Measurements from ENCODE around the gene SCN5A. TPM values are rescaled to one million over a fixed set of nuclear protein-coding genes. Genes with fewer than 3 reads are reported as not detected.

The SCN5A gene
- total and polyA plus RNA-seq, 5 donors from 2014 or later: not detected

GRCh38 chr3:38555926-38556325 is 93.6 kb downstream of the SCN5A start:
- no peaks in the 10 kb centered on the region for H3K36me3 ChIP-seq (ENCODE audit: control insufficient read depth, insufficient read depth, low read length)
- DNase-seq (no peak), ATAC-seq (ENCODE audit: low read depth in 2 of 2) (no peak)
- peaks cover 3% of the 10 kb centered on the region for H3K27me3 ChIP-seq (ENCODE audit: control insufficient read depth, insufficient read depth, low read length)
- Mint-ChIP-seq H3K4me1 (no peaks in the 10 kb centered on the region), H3K36me3 (no peaks in the 10 kb centered on the region), H3K27ac (no peak overlapping the region), H3K27me3 (peaks cover 10% of the 10 kb centered on the region), H3K4me3 (no peak overlapping the region), H3K9me3 (peaks cover 0 to 2% (median 0%) of the 10 kb centered on the region in 7 donors)
- no peak overlapping the region for H3K4me3 ChIP-seq (ENCODE audit: low read depth, low read length)
- H3K27ac ChIP-seq (ENCODE audit: insufficient read depth, low read length, poor library complexity, severe bottlenecking): no peak overlapping the region
- H3K9me3 ChIP-seq (ENCODE audit: control insufficient read depth in 2 of 2, low read length in 2 of 2): no peaks in the 10 kb centered on the region
- H3K4me1 ChIP-seq (ENCODE audit: control insufficient read depth, insufficient read depth, low read length, poor library complexity, severe bottlenecking): no peaks in the 10 kb centered on the region

- no peaks in the 10 kb centered on the region for H3K4me1 ChIP-seq (ENCODE audit: control insufficient read depth, insufficient read depth, low read length, poor library complexity, severe bottlenecking)
- no peak overlapping the region for H3K4me3 ChIP-seq (ENCODE audit: low read depth, low read length)
- no peak overlapping the region for H3K27ac ChIP-seq (ENCODE audit: insufficient read depth, low read length, poor library complexity, severe bottlenecking)
- Mint-ChIP-seq H3K36me3 (no peaks in the 10 kb centered on the region), H3K27ac (no peak overlapping the region), H3K4me3 (no peak overlapping the region), H3K27me3 (peaks cover 10% of the 10 kb centered on the region), H3K9me3 (peaks cover 0 to 2% (median 0%) of the 10 kb centered on the region in 7 donors), H3K4me1 (no peaks in the 10 kb centered on the region)
- peaks cover 3% of the 10 kb centered on the region for H3K27me3 ChIP-seq (ENCODE audit: control insufficient read depth, insufficient read depth, low read length)
- no peak for ATAC-seq (ENCODE audit: low read depth in 2 of 2)
- H3K9me3 ChIP-seq (ENCODE audit: control insufficient read depth in 2 of 2, low read length in 2 of 2): no peaks in the 10 kb centered on the region
- DNase-seq: no peak
- no peaks in the 10 kb centered on the region for H3K36me3 ChIP-seq (ENCODE audit: control insufficient read depth, insufficient read depth, low read length)
These were observed 94.2 kb downstream of the SCN5A start for GRCh38 chr3:38555149-38555840.

- Mint-ChIP-seq H3K36me3 (no peaks in the 10 kb centered on the region), H3K4me1 (no peaks in the 10 kb centered on the region), H3K27me3 (peaks cover 14% of the 10 kb centered on the region), H3K4me3 (no peak overlapping the region), H3K9me3 (peaks cover 0 to 2% (median 0%) of the 10 kb centered on the region in 7 donors), H3K27ac (no peak overlapping the region)
- Histone ChIP-seq H3K27ac (ENCODE audit: insufficient read depth, low read length, poor library complexity, severe bottlenecking) (no peak overlapping the region), H3K4me3 (ENCODE audit: low read depth, low read length) (no peak overlapping the region), H3K9me3 (ENCODE audit: control insufficient read depth in 2 of 2, low read length in 2 of 2) (no peaks in the 10 kb centered on the region), H3K36me3 (ENCODE audit: control insufficient read depth, insufficient read depth, low read length) (no peaks in the 10 kb centered on the region), H3K27me3 (ENCODE audit: control insufficient read depth, insufficient read depth, low read length) (peaks cover 3% of the 10 kb centered on the region), H3K4me1 (ENCODE audit: control insufficient read depth, insufficient read depth, low read length, poor library complexity, severe bottlenecking) (no peaks in the 10 kb centered on the region)
- no peak for DNase-seq
- no peak for ATAC-seq (ENCODE audit: low read depth in 2 of 2)
These were observed 95.2 kb downstream of the SCN5A start for GRCh38 chr3:38554127-38554827.

GRCh38 chr3:38553071-38553470 is 96.4 kb downstream of the SCN5A start:
- Histone ChIP-seq H3K36me3 (ENCODE audit: control insufficient read depth, insufficient read depth, low read length) (no peaks in the 10 kb centered on the region), H3K4me3 (ENCODE audit: low read depth, low read length) (no peak overlapping the region), H3K27me3 (ENCODE audit: control insufficient read depth, insufficient read depth, low read length) (peaks cover 3% of the 10 kb centered on the region), H3K4me1 (ENCODE audit: control insufficient read depth, insufficient read depth, low read length, poor library complexity, severe bottlenecking) (no peaks in the 10 kb centered on the region), H3K9me3 (ENCODE audit: control insufficient read depth in 2 of 2, low read length in 2 of 2) (no peaks in the 10 kb centered on the region), H3K27ac (ENCODE audit: insufficient read depth, low read length, poor library complexity, severe bottlenecking) (no peak overlapping the region)
- Mint-ChIP-seq H3K9me3 (peaks cover 0 to 2% (median 0%) of the 10 kb centered on the region in 7 donors), H3K27ac (no peak overlapping the region), H3K27me3 (peaks cover 10% of the 10 kb centered on the region), H3K4me3 (no peak overlapping the region), H3K4me1 (no peaks in the 10 kb centered on the region), H3K36me3 (no peaks in the 10 kb centered on the region)
- no peak for DNase-seq
- ATAC-seq (ENCODE audit: low read depth in 2 of 2): no peak

GRCh38 chr3:38552364-38552763 is 97.1 kb downstream of the SCN5A start:
- H3K4me1 Mint-ChIP-seq: no peaks in the 10 kb centered on the region
- Histone ChIP-seq H3K36me3 (ENCODE audit: control insufficient read depth, insufficient read depth, low read length) (no peaks in the 10 kb centered on the region), H3K27me3 (ENCODE audit: control insufficient read depth, insufficient read depth, low read length) (peaks cover 1% of the 10 kb centered on the region), H3K4me1 (ENCODE audit: control insufficient read depth, insufficient read depth, low read length, poor library complexity, severe bottlenecking) (no peaks in the 10 kb centered on the region), H3K27ac (ENCODE audit: insufficient read depth, low read length, poor library complexity, severe bottlenecking) (no peak overlapping the region), H3K4me3 (ENCODE audit: low read depth, low read length) (no peak overlapping the region), H3K9me3 (ENCODE audit: control insufficient read depth in 2 of 2, low read length in 2 of 2) (no peaks in the 10 kb centered on the region)
- peaks cover 15% of the 10 kb centered on the region for H3K27me3 Mint-ChIP-seq
- peaks cover 0 to 2% (median 0%) of the 10 kb centered on the region in 7 donors for H3K9me3 Mint-ChIP-seq
- H3K27ac Mint-ChIP-seq: no peak overlapping the region
- H3K36me3 Mint-ChIP-seq: no peaks in the 10 kb centered on the region
- DNase-seq: no peak
- no peak for ATAC-seq (ENCODE audit: low read depth in 2 of 2)
- H3K4me3 Mint-ChIP-seq: no peak overlapping the region

GRCh38 chr3:38551026-38551832 is 98.3 kb downstream of the SCN5A start:
- DNase-seq: no peak
- Mint-ChIP-seq H3K27me3 (peaks cover 9% of the 10 kb centered on the region), H3K27ac (peak overlapping the region in 1 of 3 donors; percentile 33), H3K4me3 (no peak overlapping the region), H3K4me1 (no peaks in the 10 kb centered on the region), H3K36me3 (no peaks in the 10 kb centered on the region), H3K9me3 (peaks cover 0 to 2% (median 1%) of the 10 kb centered on the region in 7 donors)
- Histone ChIP-seq H3K27ac (ENCODE audit: insufficient read depth, low read length, poor library complexity, severe bottlenecking) (no peak overlapping the region), H3K27me3 (ENCODE audit: control insufficient read depth, insufficient read depth, low read length) (no peaks in the 10 kb centered on the region), H3K4me1 (ENCODE audit: control insufficient read depth, insufficient read depth, low read length, poor library complexity, severe bottlenecking) (no peaks in the 10 kb centered on the region), H3K4me3 (ENCODE audit: low read depth, low read length) (no peak overlapping the region), H3K36me3 (ENCODE audit: control insufficient read depth, insufficient read depth, low read length) (no peaks in the 10 kb centered on the region), H3K9me3 (ENCODE audit: control insufficient read depth in 2 of 2, low read length in 2 of 2) (no peaks in the 10 kb centered on the region)
- ATAC-seq (ENCODE audit: low read depth in 2 of 2): no peak

- no peaks in the 10 kb centered on the region for H3K4me1 Mint-ChIP-seq
- no peak overlapping the region for H3K4me3 Mint-ChIP-seq
- Histone ChIP-seq H3K27me3 (ENCODE audit: control insufficient read depth, insufficient read depth, low read length) (no peaks in the 10 kb centered on the region), H3K27ac (ENCODE audit: insufficient read depth, low read length, poor library complexity, severe bottlenecking) (no peak overlapping the region), H3K4me1 (ENCODE audit: control insufficient read depth, insufficient read depth, low read length, poor library complexity, severe bottlenecking) (no peaks in the 10 kb centered on the region), H3K4me3 (ENCODE audit: low read depth, low read length) (no peak overlapping the region), H3K9me3 (ENCODE audit: control insufficient read depth in 2 of 2, low read length in 2 of 2) (no peaks in the 10 kb centered on the region), H3K36me3 (ENCODE audit: control insufficient read depth, insufficient read depth, low read length) (no peaks in the 10 kb centered on the region)
- no peak overlapping the region for H3K27ac Mint-ChIP-seq
- peaks cover 0 to 2% (median 1%) of the 10 kb centered on the region in 7 donors for H3K9me3 Mint-ChIP-seq
- no peak for ATAC-seq (ENCODE audit: low read depth in 2 of 2)
- no peak for DNase-seq
- peaks cover 9% of the 10 kb centered on the region for H3K27me3 Mint-ChIP-seq
- H3K36me3 Mint-ChIP-seq: no peaks in the 10 kb centered on the region
These were observed 99.3 kb downstream of the SCN5A start for GRCh38 chr3:38549957-38550840.
